ENCODE measurements around the gene PHIP. TPM values are rescaled to one million over a fixed set of nuclear protein-coding genes. Genes with fewer than 3 reads are reported as not detected.
"Not testable (repeated sequence)": the region's sequence is repeated elsewhere in the genome, so short reads cannot be mapped to it uniquely, and the experiment has no call there.

The PHIP gene
- total RNA-seq, 1 experiment from 2014 or later = 29.0 TPM

- Histone ChIP-seq H3K9me2 (ENCODE audit: insufficient read depth) (no peaks in the 10 kb centered on the region), H2AFZ (no peak overlapping the region), H3K4me1 (replicated peaks; ENCODE audit: insufficient read depth) (no peaks in the 10 kb centered on the region), H3K4me2 (no peak overlapping the region), H3K36me3 (ENCODE audit: low read depth) (no peaks in the 10 kb centered on the region), H3K27me3 (ENCODE audit: insufficient read depth, low read depth) (no peaks in the 10 kb centered on the region), H4K20me1 (ENCODE audit: insufficient read depth) (no peaks in the 10 kb centered on the region), H3K9me3 (ENCODE audit: insufficient read depth, low read depth) (no peaks in the 10 kb centered on the region), H3K27ac (no peak overlapping the region), H3F3A (ENCODE audit: insufficient read depth, low read depth) (no peaks in the 10 kb centered on the region), H3K4me3 (no peak overlapping the region), H3K79me2 (ENCODE audit: low read depth) (no peaks in the 10 kb centered on the region)
- BruUV-seq (replicated peaks) = no TSS peak
- ChIA-PET POLR2A (ENCODE audit: unreplicated experiment) (no interaction called here), CTCF (no interaction called here)
- intact Hi-C loops (cut with micrococcal nuclease; ENCODE audit: unreplicated experiment) = no loop called here
- no peak for DNase-seq
- TF ChIP-seq EZH2 (IDR thresholded peaks at IDR 0.05; ENCODE audit: low read depth) = no peak
Measured at GRCh38 chr6:78910010-78910409, 168.0 kb downstream of the PHIP start.

GRCh38 chr6:78909391-78909790, 168.7 kb downstream of the PHIP start:
- Histone ChIP-seq H3K4me1 (replicated peaks; ENCODE audit: insufficient read depth) (no peaks in the 10 kb centered on the region), H3K79me2 (ENCODE audit: low read depth) (no peaks in the 10 kb centered on the region), H3K27me3 (ENCODE audit: insufficient read depth, low read depth) (no peaks in the 10 kb centered on the region), H2AFZ (no peak overlapping the region), H3K36me3 (ENCODE audit: low read depth) (no peaks in the 10 kb centered on the region), H3K27ac (no peak overlapping the region), H3K4me2 (no peak overlapping the region), H3K9me3 (ENCODE audit: insufficient read depth, low read depth) (no peaks in the 10 kb centered on the region), H3K9me2 (ENCODE audit: insufficient read depth) (no peaks in the 10 kb centered on the region), H3F3A (ENCODE audit: insufficient read depth, low read depth) (no peaks in the 10 kb centered on the region), H3K4me3 (no peak overlapping the region), H4K20me1 (ENCODE audit: insufficient read depth) (no peaks in the 10 kb centered on the region)
- CTCF ChIA-PET = no interaction called here
- TF ChIP-seq CTCF (conservative IDR thresholded peaks at IDR 0.05) = no peak
- intact Hi-C loops (cut with micrococcal nuclease; ENCODE audit: unreplicated experiment) = no loop called here
- POLR2A ChIA-PET (ENCODE audit: unreplicated experiment) = no interaction called here
- BruUV-seq (replicated peaks) = no TSS peak
- no peak for DNase-seq

- Histone ChIP-seq H3K27me3 (ENCODE audit: insufficient read depth, low read depth) (no peaks in the 10 kb centered on the region), H3K9me3 (ENCODE audit: insufficient read depth, low read depth) (no peaks in the 10 kb centered on the region), H3K27ac (no peak overlapping the region), H3F3A (ENCODE audit: insufficient read depth, low read depth) (no peaks in the 10 kb centered on the region), H4K20me1 (ENCODE audit: insufficient read depth) (no peaks in the 10 kb centered on the region), H3K4me2 (no peak overlapping the region), H2AFZ (no peak overlapping the region), H3K9me2 (ENCODE audit: insufficient read depth) (no peaks in the 10 kb centered on the region), H3K4me1 (replicated peaks; ENCODE audit: insufficient read depth) (no peaks in the 10 kb centered on the region), H3K4me3 (no peak overlapping the region), H3K36me3 (ENCODE audit: low read depth) (no peaks in the 10 kb centered on the region), H3K79me2 (ENCODE audit: low read depth) (no peaks in the 10 kb centered on the region)
- BruUV-seq (replicated peaks) = no TSS peak
- no peak for DNase-seq
- no peak for TF ChIP-seq CTCF (conservative IDR thresholded peaks at IDR 0.05)
- no peak for TF ChIP-seq EZH2 (IDR thresholded peaks at IDR 0.05; ENCODE audit: low read depth)
- POLR2A ChIA-PET (ENCODE audit: unreplicated experiment) = no interaction called here
- intact Hi-C loops (cut with micrococcal nuclease; ENCODE audit: unreplicated experiment) = no loop called here
- CTCF ChIA-PET = no interaction called here
Measured at GRCh38 chr6:78908621-78909020, 169.4 kb downstream of the PHIP start.

GRCh38 chr6:78896227-78896626, 181.8 kb downstream of the PHIP start:
- Histone ChIP-seq H2AFZ (no peak overlapping the region), H4K20me1 (ENCODE audit: insufficient read depth) (no peaks in the 10 kb centered on the region), H3K27ac (no peak overlapping the region), H3K9me3 (ENCODE audit: insufficient read depth, low read depth) (no peaks in the 10 kb centered on the region), H3K4me1 (replicated peaks; ENCODE audit: insufficient read depth) (no peaks in the 10 kb centered on the region), H3K4me3 (no peak overlapping the region), H3K79me2 (ENCODE audit: low read depth) (no peaks in the 10 kb centered on the region), H3K9me2 (ENCODE audit: insufficient read depth) (no peaks in the 10 kb centered on the region), H3K27me3 (ENCODE audit: insufficient read depth, low read depth) (no peaks in the 10 kb centered on the region), H3F3A (ENCODE audit: insufficient read depth, low read depth) (no peaks in the 10 kb centered on the region), H3K4me2 (no peak overlapping the region), H3K36me3 (ENCODE audit: low read depth) (no peaks in the 10 kb centered on the region)
- CTCF ChIA-PET = no interaction called here
- POLR2A ChIA-PET (ENCODE audit: unreplicated experiment) = no interaction called here
- intact Hi-C loops (cut with micrococcal nuclease; ENCODE audit: unreplicated experiment) = no loop called here
- no TSS peak for BruUV-seq (replicated peaks)
- TF ChIP-seq CTCF (conservative IDR thresholded peaks at IDR 0.05) (no peak), EZH2 (IDR thresholded peaks at IDR 0.05; ENCODE audit: low read depth) (no peak)
- DNase-seq = no peak

GRCh38 chr6:78889901-78890300, 188.2 kb downstream of the PHIP start:
- BruUV-seq (replicated peaks); intact Hi-C loops (cut with micrococcal nuclease; ENCODE audit: unreplicated experiment); CTCF ChIA-PET; H3K4me2 ChIP-seq; H3K4me1 ChIP-seq (replicated peaks; ENCODE audit: insufficient read depth); H3K27ac ChIP-seq; H3K27me3 ChIP-seq (ENCODE audit: insufficient read depth, low read depth); DNase-seq; H4K20me1 ChIP-seq (ENCODE audit: insufficient read depth); POLR2A ChIA-PET (ENCODE audit: unreplicated experiment); H3F3A ChIP-seq (ENCODE audit: insufficient read depth, low read depth); H3K4me3 ChIP-seq; H3K9me3 ChIP-seq (ENCODE audit: insufficient read depth, low read depth); H3K9me2 ChIP-seq (ENCODE audit: insufficient read depth); H2AFZ ChIP-seq; H3K79me2 ChIP-seq (ENCODE audit: low read depth); H3K36me3 ChIP-seq (ENCODE audit: low read depth): not testable (repeated sequence)

Measured in PC-9 (cell line).